WI38 (cell line): ENCODE data around the gene EFCAB5.
A peak's percentile ranks its signal among the peaks of the same experiment; 100 is the strongest.
"Not testable (repeated sequence)": the region's sequence is repeated elsewhere in the genome, so short reads cannot be mapped to it uniquely, and the experiment has no call there.

ENCODE experiments used
- H3K4me3 ChIP-seq: 2 replicates; pipeline ENCODE4 v1.5.1; 2011; ENCODE audit warnings: low read depth, mild to moderate bottlenecking, control low read depth, low read length
- TF ChIP-seq, protein P1 (sequence below): IDR thresholded peaks from 2 replicates; pipeline ENCODE4 v1.5.1; 2012; ENCODE audit warnings: low read depth, mild to moderate bottlenecking, control low read depth, low read length

EFCAB5 gene

DNA sequence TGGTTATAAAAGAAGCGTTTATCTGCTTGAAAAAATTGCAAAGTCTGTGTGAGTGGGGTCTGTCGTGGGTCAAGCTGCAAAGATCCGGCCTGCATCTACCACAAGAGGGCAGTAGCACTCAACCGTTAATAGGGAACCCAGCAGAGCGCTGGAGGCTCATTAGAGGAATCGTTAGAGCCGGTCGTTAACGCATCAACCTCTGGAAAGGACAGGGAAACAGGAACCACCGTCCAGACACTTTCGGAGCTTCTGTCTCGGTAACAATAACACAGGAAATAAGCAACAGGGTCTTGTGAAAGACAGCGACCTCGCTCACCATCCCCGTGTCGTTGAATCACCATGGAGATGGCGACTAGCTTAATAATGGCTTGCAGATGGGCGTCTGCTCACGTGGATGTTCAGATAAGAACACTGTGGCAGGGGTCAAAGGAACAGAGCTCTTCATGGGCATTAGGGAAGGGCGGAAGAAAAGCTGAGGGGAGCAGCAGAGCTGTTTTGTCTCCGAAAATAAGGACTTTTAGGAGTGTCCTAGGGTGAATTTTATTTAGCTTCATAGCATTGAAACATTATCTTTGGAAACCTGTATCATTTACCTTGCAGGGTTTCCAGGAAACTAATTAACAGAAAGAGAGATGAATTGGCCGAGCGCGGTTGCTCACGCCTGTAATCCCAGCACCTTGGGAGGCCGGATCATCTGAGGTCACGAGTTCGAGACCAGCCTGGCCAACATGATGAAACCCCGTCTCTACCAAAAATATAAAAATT lies 163.3 kb downstream of the EFCAB5 start:
- H3K4me3 ChIP-seq = peak overlapping the region; percentile 58
- TF ChIP-seq, protein P1, sequence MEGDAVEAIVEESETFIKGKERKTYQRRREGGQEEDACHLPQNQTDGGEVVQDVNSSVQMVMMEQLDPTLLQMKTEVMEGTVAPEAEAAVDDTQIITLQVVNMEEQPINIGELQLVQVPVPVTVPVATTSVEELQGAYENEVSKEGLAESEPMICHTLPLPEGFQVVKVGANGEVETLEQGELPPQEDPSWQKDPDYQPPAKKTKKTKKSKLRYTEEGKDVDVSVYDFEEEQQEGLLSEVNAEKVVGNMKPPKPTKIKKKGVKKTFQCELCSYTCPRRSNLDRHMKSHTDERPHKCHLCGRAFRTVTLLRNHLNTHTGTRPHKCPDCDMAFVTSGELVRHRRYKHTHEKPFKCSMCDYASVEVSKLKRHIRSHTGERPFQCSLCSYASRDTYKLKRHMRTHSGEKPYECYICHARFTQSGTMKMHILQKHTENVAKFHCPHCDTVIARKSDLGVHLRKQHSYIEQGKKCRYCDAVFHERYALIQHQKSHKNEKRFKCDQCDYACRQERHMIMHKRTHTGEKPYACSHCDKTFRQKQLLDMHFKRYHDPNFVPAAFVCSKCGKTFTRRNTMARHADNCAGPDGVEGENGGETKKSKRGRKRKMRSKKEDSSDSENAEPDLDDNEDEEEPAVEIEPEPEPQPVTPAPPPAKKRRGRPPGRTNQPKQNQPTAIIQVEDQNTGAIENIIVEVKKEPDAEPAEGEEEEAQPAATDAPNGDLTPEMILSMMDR = peak; percentile 85

DNA sequence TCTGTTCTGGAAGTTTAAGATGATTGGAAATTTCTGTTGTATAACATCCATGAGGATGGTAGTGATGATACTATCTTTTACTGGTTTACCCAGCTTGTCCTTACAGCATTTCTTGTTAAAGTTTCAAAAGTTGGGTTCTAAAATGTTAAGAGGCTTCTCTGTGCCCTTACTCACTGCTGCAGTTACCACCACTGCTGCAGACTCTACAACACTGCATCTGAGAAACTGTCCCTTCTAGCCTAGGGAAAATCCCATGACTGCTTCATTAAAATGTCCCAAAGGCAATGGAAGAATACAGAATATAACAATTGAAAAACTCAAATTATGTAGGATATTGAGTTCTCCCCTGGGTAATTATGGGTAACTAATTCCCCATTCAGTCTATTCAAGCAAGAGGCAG lies 171.4 kb downstream of the EFCAB5 start:
- H3K4me3 ChIP-seq = no peak overlapping the region
- TF ChIP-seq, protein P1 = no peak

DNA sequence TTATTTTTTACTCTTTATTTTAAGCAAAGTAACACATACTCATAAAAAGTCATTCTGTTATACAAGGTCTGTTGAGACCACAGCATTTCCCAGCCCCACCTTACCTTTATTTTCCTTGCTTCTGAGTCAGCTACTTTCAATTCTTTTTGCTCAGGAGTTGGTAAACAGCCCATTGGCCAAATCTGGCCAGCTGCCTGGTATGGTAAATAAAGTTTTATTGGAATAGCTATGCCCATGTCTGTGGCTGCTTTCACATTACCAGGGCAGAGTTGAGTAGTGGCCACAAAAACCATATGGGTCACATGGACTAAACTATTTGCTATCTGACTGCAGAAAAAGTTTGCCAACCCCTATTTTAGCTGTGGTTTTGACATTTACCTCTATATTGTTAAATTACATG lies 171.8 kb downstream of the EFCAB5 start:
- TF ChIP-seq, protein P1 = no peak
- H3K4me3 ChIP-seq = no peak overlapping the region

DNA sequence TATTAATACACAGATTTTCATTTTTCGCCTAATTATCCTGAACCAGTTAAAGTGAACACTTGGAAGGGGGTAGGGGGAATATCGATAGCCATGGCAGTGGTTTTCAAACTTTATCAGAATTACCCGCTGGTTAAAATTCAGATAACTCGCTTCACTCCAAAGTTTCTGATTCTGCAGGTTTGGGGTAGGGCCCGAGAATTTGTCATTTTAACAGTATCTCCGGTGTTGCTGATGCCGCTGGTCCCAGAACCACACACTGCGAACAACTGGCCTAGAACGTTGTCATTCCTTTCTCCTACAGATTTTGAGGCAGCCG lies 174.9 kb downstream of the EFCAB5 start:
- H3K4me3 ChIP-seq = peak overlapping the region; percentile 63
- TF ChIP-seq, protein P1 = no peak

DNA sequence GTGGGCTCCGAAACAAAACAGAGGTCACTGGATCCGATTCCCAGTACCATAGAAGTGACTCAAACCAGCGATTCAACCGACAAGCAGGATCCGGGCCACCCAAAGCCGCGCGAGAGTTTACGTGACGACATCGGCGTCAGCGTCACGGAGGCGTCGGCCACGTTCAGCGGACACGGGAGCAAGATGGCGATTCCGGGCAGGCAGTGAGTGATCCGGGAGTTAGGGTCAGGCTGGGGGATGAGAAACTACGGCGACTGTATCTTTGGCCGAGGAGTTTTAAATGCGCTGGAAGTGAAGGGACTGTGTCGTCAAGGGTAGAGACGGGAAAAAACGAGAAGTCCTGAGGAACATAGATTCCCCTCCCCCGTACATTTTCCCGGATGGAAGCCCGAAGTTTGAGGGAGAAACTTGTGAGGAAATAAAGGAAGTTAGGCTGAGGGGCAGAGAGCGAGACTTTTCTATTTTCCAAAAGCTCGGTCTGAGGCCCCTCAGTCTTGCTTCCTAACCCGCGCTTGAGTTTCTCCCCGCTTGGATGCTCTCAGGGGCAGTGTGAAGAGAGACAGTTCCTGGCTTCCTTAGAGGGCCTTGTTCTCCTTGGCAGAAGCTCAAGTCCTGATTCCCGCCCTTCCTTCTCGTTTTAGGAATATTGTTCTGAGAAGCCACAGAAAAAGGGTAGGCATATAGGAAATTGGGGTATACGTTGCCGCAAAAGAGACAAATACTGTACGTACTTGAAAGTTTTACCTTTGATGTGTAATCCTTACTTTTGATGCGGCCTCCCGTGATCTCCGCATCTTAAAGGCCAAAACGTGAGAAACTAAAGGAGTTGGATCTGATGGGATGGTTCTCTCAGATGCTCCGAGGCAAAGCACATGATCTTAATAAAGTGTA lies 175.5 kb downstream of the EFCAB5 start, which contains the start of gene NSRP1:
NSRP1 (plus strand) TSS at position 156 of the 891 bp plus-strand sequence; CDS start at position 184, 28 bp downstream.
- H3K4me3 ChIP-seq = peak within 1 kb of the TSS; percentile 63
- TF ChIP-seq, protein P1 = no peak

DNA sequence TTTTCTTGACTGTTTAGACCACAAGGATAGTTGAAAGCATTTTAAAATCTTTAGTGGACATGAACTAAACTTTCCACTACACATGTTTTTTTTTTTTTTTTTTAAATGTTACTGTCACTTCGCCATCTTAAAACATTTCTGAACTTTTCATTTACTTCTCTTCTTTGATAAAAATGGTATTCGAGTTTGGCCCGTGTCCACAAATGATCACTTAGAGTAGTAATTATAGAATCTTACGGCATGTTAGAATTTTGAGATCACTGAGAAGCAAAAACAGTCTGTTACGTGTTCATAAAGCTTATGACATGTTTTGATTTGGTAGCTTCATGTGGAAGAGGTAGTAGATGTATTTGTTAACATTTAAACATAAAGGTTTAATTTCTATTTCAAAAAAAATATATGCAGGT lies 176.2 kb downstream of the EFCAB5 start:
- TF ChIP-seq, protein P1 = no peak
- H3K4me3 ChIP-seq = peak overlapping the region; percentile 63

DNA sequence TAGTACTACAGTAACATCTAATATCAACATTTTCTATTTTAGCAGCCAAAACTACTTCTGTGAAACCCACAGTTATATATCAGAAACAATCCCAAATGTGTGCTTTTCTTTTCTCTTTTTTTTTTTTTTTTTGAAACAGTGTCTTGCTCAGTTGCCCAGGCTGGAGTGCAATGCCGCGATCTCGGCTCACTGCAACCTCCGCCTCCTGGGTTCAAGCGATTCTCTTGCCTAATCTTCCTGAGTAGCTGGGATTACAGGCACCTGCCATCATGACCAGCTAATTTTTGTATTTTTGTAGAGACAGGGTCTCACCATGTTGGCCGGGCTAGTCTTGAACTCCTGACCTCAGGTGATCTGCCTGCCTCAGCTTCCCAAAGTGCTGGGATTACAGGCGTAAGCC lies 177.2 kb downstream of the EFCAB5 start:
- not testable (repeated sequence) for H3K4me3 ChIP-seq
